ENCODE data around the gene SERTAD3. TPM values are rescaled to one million over a fixed set of nuclear protein-coding genes. Genes with fewer than 3 reads are reported as not detected.

SERTAD3 gene
- total RNA-seq, 1 experiment from 2014 or later = 30.9 TPM

GRCh38 chr19:40469011-40469410 is 24.9 kb upstream of the SERTAD3 start:
- H4K20me1 ChIP-seq (ENCODE audit: control insufficient read depth, insufficient read depth, insufficient read length) = no peaks in the 10 kb centered on the region
- H2AK5ac ChIP-seq (ENCODE audit: insufficient read length, low read length) = no peak overlapping the region
- H4K91ac ChIP-seq (ENCODE audit: insufficient read length, low read depth, low read length) = no peak overlapping the region
- no peak overlapping the region for H3K27ac ChIP-seq (ENCODE audit: insufficient read length, low read depth, low read length)
- no peak overlapping the region for H3K14ac ChIP-seq (ENCODE audit: insufficient read depth, low read length)
- Mint-ChIP-seq H3K4me3 (peak overlapping the region in 1 of 2 experiments; percentile 42; a peak in 1 of 5 replicates), H3K9me3 (peaks cover 0 to 5% of the 10 kb centered on the region in 2 experiments; a peak in 2 of 5 replicates), H3K4me1 (peaks cover 14 to 18% of the 10 kb centered on the region in 2 experiments), H3K27me3 (ENCODE audit: low read depth) (peaks cover 45% of the 10 kb centered on the region), H3K36me3 (ENCODE audit: insufficient read depth in 1 of 3, low read depth in 3 of 3) (0 out of 7 replicates have a peak, but pooled peaks cover 0 to 4% (median 0%) of the 10 kb centered on the region in 3 experiments), H3K27ac (no peak overlapping the region)
- no peak overlapping the region for H2BK12ac ChIP-seq (ENCODE audit: insufficient read length, low read depth, low read length)
- no peaks in the 10 kb centered on the region for H3K79me1 ChIP-seq (ENCODE audit: insufficient read depth, low read depth, low read length, poor library complexity, severe bottlenecking)
- H3K9ac ChIP-seq (ENCODE audit: extremely low read depth, insufficient read length, low read length) = no peak overlapping the region
- H2BK20ac ChIP-seq (ENCODE audit: low read depth, low read length, poor library complexity, severe bottlenecking) = no peak overlapping the region
- no peak overlapping the region for H2BK120ac ChIP-seq (ENCODE audit: low read depth, low read length, poor library complexity, severe bottlenecking)
- no peaks in the 10 kb centered on the region for H3K79me2 ChIP-seq (ENCODE audit: insufficient read depth, low read length)
- WGBS (ENCODE audit: extremely low coverage, insufficient read length, low lambda C conversion rate) = no CpG with 5 or more reads among the region's 6 CpGs
- TF ChIP-seq, protein P1, sequence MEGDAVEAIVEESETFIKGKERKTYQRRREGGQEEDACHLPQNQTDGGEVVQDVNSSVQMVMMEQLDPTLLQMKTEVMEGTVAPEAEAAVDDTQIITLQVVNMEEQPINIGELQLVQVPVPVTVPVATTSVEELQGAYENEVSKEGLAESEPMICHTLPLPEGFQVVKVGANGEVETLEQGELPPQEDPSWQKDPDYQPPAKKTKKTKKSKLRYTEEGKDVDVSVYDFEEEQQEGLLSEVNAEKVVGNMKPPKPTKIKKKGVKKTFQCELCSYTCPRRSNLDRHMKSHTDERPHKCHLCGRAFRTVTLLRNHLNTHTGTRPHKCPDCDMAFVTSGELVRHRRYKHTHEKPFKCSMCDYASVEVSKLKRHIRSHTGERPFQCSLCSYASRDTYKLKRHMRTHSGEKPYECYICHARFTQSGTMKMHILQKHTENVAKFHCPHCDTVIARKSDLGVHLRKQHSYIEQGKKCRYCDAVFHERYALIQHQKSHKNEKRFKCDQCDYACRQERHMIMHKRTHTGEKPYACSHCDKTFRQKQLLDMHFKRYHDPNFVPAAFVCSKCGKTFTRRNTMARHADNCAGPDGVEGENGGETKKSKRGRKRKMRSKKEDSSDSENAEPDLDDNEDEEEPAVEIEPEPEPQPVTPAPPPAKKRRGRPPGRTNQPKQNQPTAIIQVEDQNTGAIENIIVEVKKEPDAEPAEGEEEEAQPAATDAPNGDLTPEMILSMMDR (conservative IDR thresholded peaks at IDR 0.05) = no peak
- H3K4me1 ChIP-seq (ENCODE audit: insufficient read depth, low read length) = no peaks in the 10 kb centered on the region; the same call in 1 of the 2 replicates
- H3T11ph ChIP-seq (ENCODE audit: low read length) = no peak overlapping the region
- H3K23me2 ChIP-seq (ENCODE audit: insufficient read length, low read depth, low read length, poor library complexity, severe bottlenecking) = no peaks in the 10 kb centered on the region
- H3K4ac ChIP-seq (ENCODE audit: low read depth, low read length) = no peak overlapping the region
- H3K27me3 ChIP-seq (ENCODE audit: insufficient read depth, low read length) = peaks cover 11% of the 10 kb centered on the region; the same call in 1 of the 2 replicates
- H4K5ac ChIP-seq (ENCODE audit: insufficient read length, low read depth, low read length) = no peak overlapping the region
- no peak overlapping the region for H2AFZ ChIP-seq (ENCODE audit: low read length)
- no peak for DNase-seq
- no peak overlapping the region for H2BK15ac ChIP-seq (ENCODE audit: low read depth, low read length)
- no peak overlapping the region for H2BK5ac ChIP-seq (ENCODE audit: insufficient read length, low read length)
- H3K23ac ChIP-seq (ENCODE audit: insufficient read length, low read depth, low read length) = no peak overlapping the region
- no peak overlapping the region for H3K56ac ChIP-seq (ENCODE audit: insufficient read length, low read depth, low read length)
- H3K18ac ChIP-seq (ENCODE audit: insufficient read length, low read depth, low read length) = no peak overlapping the region
- H3K9me3 ChIP-seq (ENCODE audit: control insufficient read depth, low read depth, low read length) = no peaks in the 10 kb centered on the region
- no peak overlapping the region for H4K8ac ChIP-seq (replicated peaks; ENCODE audit: insufficient read length, low read depth, low read length)
- H3K4me2 ChIP-seq (ENCODE audit: insufficient read depth, insufficient read length, low read length) = no peak overlapping the region
